Left lung (tissue), 10 donors: Measurements from ENCODE around the gene RNFT2. TPM values are rescaled to one million over a fixed set of nuclear protein-coding genes. Genes with fewer than 3 reads are reported as not detected.

Experiments
- ATAC-seq: fragments of 200-7000 bp; cut with Tn5 transposase; one replicate; pipeline ENCODE4 v1.9.1; 2020; ENCODE audit warnings: moderate library complexity
- DNase-seq, 4 donors: peaks; one replicate each; pipeline ENCODE4 v3.0.0-alpha.2; 2013 to 2020
- H3K27ac ChIP-seq, 2 donors: fragments of 200-600 bp; sonication (generic) in 1 of 2; one replicate each; pipeline versions ENCODE4 v1.5.0 to v1.8.0; 2020 to 2021
- H3K27me3 ChIP-seq, 2 donors: fragments of 200-600 bp; sonication (generic) in 1 of 2; one replicate each; pipeline versions ENCODE4 v1.5.0 to v1.8.0; 2020 to 2021
- H3K36me3 ChIP-seq, 2 donors: fragments of 200-600 bp; sonication (generic) in 1 of 2; one replicate each; pipeline versions ENCODE4 v1.5.0 to v1.8.0; 2020 to 2021
- H3K4me1 ChIP-seq, 2 donors: fragments of 200-600 bp; one replicate each; pipeline ENCODE4 v1.8.0; 2021
- H3K4me3 ChIP-seq, 2 donors: fragments of 200-600 bp; sonication (generic) in 1 of 2; one replicate each; pipeline versions ENCODE4 v1.5.0 to v1.8.0; 2020 to 2021; ENCODE audit warnings: mild to moderate bottlenecking in 1 of 2
- H3K9me3 ChIP-seq, 2 donors: fragments of 200-600 bp; sonication (generic) in 1 of 2; one replicate each; pipeline versions ENCODE4 v1.5.0 to v1.8.0; 2020 to 2021
- CTCF ChIP-seq, 2 donors: fragments of 200-600 bp; sonication (generic) in 1 of 2; IDR thresholded peaks; one replicate each; pipeline versions ENCODE4 v1.5.0 to v1.8.0; 2021; ENCODE audit warnings: antibody characterized with exemption in 2 of 2
- intact Hi-C, 2 donors: fragments of 100-400 bp; cut with DNase I; formaldehyde crosslinking; loops; one replicate each; pipeline versions ENCODE4 v1.11.2 to v1.14.2; 2022
- polyA plus RNA-seq, 6 donors: library from polyadenylated mRNA; unstranded; fragments of 120-200 nt; gene quantifications; one replicate each; pipeline ENCODE4 v1.2.1, GENCODE V29; 2013; ENCODE audit not compliant: insufficient read length in 6 of 6
- total RNA-seq, 2 donors: library from RNA; stranded (reverse); fragmentation: NEBNext Ultra II Directional; extraction: Animal tissue kit (Norgen Biotek cat#: 25700); gene quantifications; one replicate each; pipeline ENCODE4 v1.2.1, GENCODE V29; 2021
- donor health status: DM: no; HTN: yes; CAD: no.
- donor health status: DM: no; HTN: no; CAD: no.

Gene RNFT2
- total and polyA plus RNA-seq, 8 donors, result 3.4 to 5.5 (median 3.9) TPM

- H3K9me3 ChIP-seq, result no peaks in the 10 kb centered on the region
- H3K27ac ChIP-seq, result peak overlapping the region; percentile 90 to 92
- peak in 2 of 4 donors; percentile 36 to 68 for DNase-seq
- intact Hi-C loops, result no loop called here
- H3K4me3 ChIP-seq, result peak overlapping the region; percentile 54 to 67
- no peaks in the 10 kb centered on the region for H3K36me3 ChIP-seq
- H3K27me3 ChIP-seq, result no peaks in the 10 kb centered on the region
- peak; percentile 8 for ATAC-seq
- peaks cover 0 to 13% of the 10 kb centered on the region in 2 donors for H3K4me1 ChIP-seq
- no peak for TF ChIP-seq CTCF (IDR thresholded peaks at IDR 0.05)
Measured at GRCh38 chr12:116818341-116818856, 80.3 kb downstream of the RNFT2 start.

- peak; percentile 95 for ATAC-seq
- Histone ChIP-seq H3K4me3 (peak overlapping the region; percentile 54 to 67), H3K9me3 (no peaks in the 10 kb centered on the region), H3K27me3 (no peaks in the 10 kb centered on the region), H3K4me1 (peaks cover 0 to 13% of the 10 kb centered on the region in 2 donors), H3K27ac (peak overlapping the region; percentile 90 to 92), H3K36me3 (no peaks in the 10 kb centered on the region)
- no peak for TF ChIP-seq CTCF (IDR thresholded peaks at IDR 0.05)
- intact Hi-C loops, result no loop called here
- peak; percentile 85 to 96 (median 92) for DNase-seq
Measured at GRCh38 chr12:116818948-116819832, 81.1 kb downstream of the RNFT2 start.

- DNase-seq (peak in 1 of 4 donors; percentile 10), ATAC-seq (no peak)
- H3K36me3 ChIP-seq, result no peaks in the 10 kb centered on the region
- H3K4me3 ChIP-seq, result no peak overlapping the region
- intact Hi-C loops, result no loop called here
- H3K27me3 ChIP-seq, result no peaks in the 10 kb centered on the region
- H3K27ac ChIP-seq, result peak overlapping the region; percentile 90 to 92
- TF ChIP-seq CTCF (IDR thresholded peaks at IDR 0.05), result no peak
- H3K9me3 ChIP-seq, result peaks cover 0 to 7% of the 10 kb centered on the region in 2 donors
- peaks cover 0 to 13% of the 10 kb centered on the region in 2 donors for H3K4me1 ChIP-seq
Measured at GRCh38 chr12:116820064-116820656, 82.0 kb downstream of the RNFT2 start.

- DNase-seq (no peak), ATAC-seq (no peak)
- Histone ChIP-seq H3K9me3 (peaks cover 0 to 10% of the 10 kb centered on the region in 2 donors), H3K27me3 (no peaks in the 10 kb centered on the region), H3K4me1 (peaks cover 0 to 13% of the 10 kb centered on the region in 2 donors), H3K36me3 (no peaks in the 10 kb centered on the region), H3K4me3 (no peak overlapping the region), H3K27ac (no peak overlapping the region)
- intact Hi-C loops, result no loop called here
- no peak for TF ChIP-seq CTCF (IDR thresholded peaks at IDR 0.05)
Measured at GRCh38 chr12:116821291-116821690, 83.2 kb downstream of the RNFT2 start.

GRCh38 chr12:116827432-116827831 is 89.3 kb downstream of the RNFT2 start:
- intact Hi-C loops, result no loop called here

More at GRCh38 chr12:116827432-116827831, 89.3 kb downstream of the RNFT2 start:
- ATAC-seq, result no peak
- Histone ChIP-seq H3K4me1 (no peaks in the 10 kb centered on the region), H3K4me3 (no peak overlapping the region), H3K27ac (no peak overlapping the region), H3K27me3 (no peaks in the 10 kb centered on the region), H3K9me3 (peaks cover 0 to 10% of the 10 kb centered on the region in 2 donors), H3K36me3 (no peaks in the 10 kb centered on the region)
- no peak for TF ChIP-seq CTCF (IDR thresholded peaks at IDR 0.05)
- no peak for DNase-seq
